Hypothalamus (tissue), 51 donors: Measurements from ENCODE around the gene CENPF.

Experiments
- DNase-seq, 51 donors: peaks; one replicate each; lab custom pipeline; 2025; lab: John Stamatoyannopoulos, UW

The CENPF gene

DNA sequence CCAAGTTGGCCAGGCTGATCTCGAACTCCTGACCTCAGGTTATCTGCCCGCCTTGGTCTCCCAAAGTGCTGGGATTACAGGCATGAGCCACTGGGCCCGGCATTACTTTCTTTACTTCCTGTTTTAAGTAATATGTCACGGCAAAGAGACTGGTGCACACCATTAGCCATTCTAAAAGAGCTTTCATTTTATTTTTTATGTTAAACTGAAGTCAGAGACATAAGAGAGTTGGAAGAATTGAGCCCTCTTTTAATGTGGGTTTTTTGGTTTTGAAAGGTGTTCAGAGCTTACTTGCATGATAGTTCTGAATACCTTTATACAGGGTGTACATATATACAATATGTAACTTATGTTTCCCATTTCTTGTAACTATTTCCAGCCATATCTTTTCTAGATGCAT is 14.3 kb downstream of the CENPF start:
- DNase-seq, result no peak

DNA sequence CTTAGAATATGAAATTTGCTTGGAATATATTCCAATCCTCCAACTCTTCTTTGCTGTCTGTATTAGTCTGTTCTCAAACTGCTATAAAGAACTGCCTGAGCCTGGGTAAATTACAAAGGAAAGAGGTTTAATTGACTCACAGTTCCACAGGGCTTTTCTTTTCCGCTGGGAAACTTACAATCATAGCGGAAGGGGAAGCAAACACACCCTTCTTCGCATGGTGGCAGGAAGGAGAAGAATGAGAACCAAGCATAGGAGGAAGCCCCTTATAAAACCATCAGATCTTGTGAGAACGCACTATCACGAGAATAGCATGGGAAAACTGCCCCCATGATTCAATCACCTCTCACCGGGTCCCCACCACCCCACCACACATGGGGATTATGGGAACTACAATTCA is 14.8 kb downstream of the CENPF start:
- DNase-seq, result no peak

DNA sequence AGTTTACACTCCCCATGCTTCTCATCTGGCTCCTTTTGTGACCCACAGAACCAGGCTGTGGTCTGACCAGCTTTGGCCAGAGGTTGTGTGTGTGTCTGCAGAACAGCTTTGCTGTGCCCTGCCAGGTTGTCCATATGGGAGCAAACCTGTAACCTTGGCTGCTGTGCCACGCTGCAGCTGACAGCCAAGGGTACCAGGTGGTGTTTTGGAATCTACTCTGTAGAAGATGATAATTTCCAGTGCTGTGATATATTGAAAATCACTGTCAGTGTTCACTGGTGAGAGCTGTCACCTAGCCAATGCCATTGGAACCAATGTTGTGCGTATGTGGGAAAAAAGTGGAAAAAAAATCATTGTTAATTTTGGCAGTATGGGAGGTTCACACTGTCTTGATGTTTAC is 18.2 kb downstream of the CENPF start:
- no peak for DNase-seq

DNA sequence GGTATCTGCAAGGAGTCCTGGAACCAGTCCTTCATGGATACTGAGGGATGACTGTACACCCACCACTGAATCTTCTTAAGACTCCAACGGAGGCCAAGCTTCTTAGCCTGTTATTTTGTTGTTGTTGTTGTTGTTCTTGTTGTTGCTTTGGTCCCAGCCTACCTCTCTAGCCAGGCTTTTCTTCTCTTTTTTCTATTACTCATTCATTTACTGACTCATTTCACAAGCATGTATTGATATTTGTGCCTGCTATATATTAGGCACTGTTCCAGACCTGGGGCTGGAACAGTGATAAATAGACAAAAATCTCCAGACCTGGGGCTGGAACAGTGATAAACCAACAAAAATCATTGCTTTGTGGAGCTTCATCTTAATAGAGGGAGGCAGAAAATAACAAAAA is 20.4 kb downstream of the CENPF start:
- no peak for DNase-seq

DNA sequence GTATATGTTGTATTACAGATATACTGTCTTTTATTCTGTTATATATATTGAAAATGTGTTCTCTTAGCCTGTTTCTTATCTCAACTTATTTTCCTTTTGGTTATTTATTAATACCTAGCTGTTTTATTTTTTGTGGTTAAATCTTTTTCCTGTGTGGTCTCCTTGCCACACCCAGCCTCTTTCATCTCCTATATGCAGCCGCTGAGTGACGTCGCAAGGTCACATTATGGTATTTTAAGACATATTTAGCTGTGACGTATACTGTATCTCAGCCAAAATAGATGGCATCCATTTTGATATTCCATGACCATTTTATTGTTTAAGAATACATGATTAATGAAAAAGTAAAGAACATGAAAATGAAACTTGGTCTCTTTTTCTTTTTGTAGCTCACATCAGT is 29.1 kb downstream of the CENPF start:
- DNase-seq, result no peak

DNA sequence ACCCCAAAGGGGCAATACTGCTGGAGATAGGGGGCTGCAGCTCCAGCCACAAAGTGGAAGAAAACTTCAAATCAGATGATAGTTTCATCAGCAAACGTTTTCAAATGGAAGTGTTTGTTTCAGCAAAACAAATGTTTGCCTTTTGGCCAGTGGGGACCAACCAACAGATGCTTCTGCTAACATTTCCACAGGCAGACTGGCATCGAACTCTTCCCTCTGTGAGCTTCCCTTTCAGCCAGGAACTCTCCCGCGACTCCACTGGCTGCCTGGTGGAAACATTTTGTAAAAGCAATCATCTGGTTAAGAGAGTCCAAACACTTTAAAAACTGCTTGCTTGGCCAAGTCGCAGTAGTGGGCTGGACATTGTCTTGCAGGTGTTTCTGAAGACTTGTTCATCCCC is 30.7 kb downstream of the CENPF start:
- no peak for DNase-seq

DNA sequence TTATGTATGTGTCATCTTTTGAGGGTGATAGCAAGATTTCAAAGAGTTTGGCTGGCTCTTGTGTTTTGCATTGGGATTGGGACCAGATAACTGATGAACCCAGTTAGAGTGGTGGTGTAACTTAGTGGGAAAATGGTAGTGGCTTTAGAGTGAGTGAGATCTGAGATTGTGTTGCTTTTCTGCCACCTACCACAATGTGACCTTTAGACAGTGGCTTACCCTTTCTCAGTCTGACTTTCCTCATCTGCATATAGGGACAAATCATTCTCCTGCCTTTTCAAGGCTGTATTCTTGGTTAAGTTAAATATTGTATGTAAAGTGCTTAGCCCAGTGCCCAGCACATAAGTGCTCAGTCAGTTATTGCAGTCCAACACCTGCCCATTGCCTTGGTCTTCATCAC is 31.3 kb downstream of the CENPF start:
- no peak for DNase-seq

DNA sequence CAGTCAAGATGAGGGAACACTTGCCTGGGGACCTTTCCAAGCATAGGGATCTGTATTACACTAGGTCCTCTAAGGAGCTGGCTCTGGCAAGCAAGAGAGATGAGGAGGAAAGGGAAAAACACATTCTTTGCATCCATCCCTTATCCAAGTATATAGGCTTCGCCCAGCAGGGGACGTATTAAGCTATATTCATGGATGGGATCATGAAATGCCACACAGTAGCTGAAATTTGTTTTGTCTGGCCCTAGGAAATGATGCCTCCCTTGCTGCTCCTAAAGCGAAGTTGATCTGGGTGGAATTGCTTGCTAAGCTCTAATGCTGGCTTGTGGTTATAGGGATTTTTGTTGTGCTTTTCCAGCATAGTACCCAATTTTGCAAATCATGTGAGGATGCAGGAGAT is 32.1 kb downstream of the CENPF start:
- no peak for DNase-seq

DNA sequence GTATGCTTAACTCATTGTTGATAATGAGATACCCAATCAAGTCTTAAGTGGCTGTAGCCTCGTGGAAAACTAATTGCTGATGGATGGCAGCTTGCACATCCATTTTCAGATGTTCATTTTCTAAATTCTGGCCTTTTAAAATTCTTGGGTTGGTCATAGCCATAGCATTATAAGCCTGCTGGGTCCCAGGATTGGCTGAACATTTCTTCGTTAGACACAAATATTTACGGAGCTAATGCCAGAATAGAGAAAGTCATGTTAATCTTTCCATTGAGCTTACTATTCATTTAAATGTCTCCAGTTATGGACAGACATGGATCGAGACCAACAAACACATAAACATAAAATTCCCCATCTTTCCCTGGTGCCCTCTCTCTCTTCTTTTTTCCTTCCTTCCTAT is 32.5 kb downstream of the CENPF start:
- DNase-seq, result no peak

DNA sequence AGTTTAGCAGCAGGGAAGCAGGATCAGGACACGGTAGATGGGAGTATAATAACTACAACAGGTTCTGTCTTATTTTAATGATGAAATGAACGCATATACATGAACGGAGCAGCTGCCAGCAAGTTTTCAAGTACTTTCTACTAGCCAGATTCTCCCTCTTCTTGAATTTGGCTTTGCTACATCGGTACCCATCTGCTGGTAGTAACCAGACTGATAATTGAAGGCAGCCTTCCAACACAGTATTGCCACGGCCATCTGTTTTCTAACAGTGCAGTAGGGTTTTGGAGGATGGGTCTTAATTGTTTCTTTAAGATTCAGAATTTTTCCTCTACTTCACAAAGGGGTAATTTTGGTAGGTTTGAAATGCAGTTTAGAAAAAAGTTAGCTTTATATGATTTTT is 33.4 kb downstream of the CENPF start:
- DNase-seq, result no peak

DNA sequence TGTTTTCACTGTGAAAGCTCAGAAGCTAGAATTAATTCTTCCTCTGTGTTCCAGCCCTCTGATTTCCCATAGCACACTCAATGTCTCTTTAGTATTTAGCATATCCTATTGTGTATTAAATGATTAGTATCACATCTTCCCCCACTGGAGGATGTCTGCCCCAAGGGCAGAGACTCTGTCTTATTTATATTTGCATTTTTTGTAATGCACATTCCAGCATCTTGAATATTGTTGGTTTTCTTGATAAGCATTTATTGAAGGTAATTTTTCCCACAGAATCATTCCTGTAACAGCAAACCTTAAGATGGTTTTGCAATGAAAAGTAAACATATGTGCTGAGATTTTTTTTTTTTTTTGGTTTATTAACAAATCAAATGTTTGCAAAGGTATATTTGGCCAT is 34.1 kb downstream of the CENPF start:
- no peak for DNase-seq

DNA sequence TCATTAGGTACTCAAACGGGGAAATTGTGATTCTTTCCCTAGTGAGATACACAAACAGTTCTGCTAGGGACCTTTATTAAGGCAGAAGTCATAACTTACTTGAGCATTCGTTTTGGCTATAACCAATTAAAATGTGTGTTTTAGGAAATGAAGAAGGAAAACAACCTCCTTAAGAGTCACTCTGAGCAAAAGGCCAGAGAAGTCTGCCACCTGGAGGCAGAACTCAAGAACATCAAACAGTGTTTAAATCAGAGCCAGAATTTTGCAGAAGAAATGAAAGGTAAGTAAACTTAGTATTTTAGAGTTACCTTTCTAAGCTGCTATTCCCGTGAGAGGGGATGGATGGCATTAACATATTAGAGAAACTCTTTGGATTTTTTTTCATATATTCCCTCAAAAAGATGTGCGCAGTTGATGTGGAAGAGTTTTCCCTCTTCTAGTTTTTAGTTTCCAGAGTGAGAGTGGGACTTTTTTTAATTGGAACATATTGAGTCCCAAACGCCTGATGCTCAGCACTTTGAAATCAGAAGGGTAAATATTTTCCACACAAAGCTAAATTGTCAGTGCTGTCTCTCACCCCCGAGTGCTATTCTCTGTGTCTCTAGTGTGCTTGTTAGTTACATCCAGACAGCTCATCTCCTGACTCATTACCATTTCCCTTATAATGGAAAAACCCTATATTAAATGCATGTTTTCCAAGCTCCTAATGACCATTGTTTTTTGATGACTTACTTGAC is 34.9 kb downstream of the CENPF start:
- peak in 7 of 51 donors; percentile 0 to 27 (median 8) for DNase-seq

DNA sequence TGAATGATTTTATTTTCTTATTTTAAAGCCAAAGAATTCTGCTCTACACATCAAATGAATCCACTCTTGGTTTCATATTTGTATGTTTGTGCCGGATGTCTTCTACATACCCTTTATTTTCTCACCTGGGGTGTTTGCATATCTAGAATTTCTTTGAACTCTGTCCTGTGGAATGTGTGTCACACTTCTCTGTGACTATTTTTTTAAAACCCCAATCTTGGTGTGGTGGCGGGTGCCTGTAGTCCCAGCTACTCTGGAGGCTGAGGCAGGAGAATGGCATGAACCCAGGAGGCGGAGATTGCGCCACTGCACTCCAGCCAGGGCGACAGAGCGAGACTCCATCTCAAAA is 35.4 kb downstream of the CENPF start:
- DNase-seq, result no peak

DNA sequence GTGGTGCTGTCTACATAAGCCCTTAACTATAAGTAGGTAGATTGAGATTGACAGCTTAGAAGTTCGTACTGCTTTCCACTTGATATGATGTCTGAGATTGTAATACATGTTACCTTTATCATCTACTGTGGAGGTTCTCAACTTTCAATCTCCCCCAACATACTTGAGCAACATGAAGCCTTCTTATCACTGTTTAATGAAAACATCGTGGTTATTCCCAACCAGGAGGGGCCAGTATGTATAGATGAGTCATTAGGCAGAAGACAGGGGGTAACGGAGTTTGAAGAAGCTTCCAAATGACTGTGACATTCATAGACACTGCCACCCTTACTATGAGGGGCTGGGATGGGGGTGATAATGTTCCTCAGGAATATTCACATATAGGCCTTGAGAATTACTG is 36.0 kb downstream of the CENPF start:
- no peak for DNase-seq

DNA sequence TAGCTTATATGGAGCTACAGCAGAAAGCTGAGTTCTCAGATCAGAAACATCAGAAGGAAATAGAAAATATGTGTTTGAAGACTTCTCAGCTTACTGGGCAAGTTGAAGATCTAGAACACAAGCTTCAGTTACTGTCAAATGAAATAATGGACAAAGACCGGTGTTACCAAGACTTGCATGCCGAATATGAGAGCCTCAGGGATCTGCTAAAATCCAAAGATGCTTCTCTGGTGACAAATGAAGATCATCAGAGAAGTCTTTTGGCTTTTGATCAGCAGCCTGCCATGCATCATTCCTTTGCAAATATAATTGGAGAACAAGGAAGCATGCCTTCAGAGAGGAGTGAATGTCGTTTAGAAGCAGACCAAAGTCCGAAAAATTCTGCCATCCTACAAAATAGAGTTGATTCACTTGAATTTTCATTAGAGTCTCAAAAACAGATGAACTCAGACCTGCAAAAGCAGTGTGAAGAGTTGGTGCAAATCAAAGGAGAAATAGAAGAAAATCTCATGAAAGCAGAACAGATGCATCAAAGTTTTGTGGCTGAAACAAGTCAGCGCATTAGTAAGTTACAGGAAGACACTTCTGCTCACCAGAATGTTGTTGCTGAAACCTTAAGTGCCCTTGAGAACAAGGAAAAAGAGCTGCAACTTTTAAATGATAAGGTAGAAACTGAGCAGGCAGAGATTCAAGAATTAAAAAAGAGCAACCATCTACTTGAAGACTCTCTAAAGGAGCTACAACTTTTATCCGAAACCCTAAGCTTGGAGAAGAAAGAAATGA is 37.6 kb downstream of the CENPF start:
- no peak for DNase-seq

DNA sequence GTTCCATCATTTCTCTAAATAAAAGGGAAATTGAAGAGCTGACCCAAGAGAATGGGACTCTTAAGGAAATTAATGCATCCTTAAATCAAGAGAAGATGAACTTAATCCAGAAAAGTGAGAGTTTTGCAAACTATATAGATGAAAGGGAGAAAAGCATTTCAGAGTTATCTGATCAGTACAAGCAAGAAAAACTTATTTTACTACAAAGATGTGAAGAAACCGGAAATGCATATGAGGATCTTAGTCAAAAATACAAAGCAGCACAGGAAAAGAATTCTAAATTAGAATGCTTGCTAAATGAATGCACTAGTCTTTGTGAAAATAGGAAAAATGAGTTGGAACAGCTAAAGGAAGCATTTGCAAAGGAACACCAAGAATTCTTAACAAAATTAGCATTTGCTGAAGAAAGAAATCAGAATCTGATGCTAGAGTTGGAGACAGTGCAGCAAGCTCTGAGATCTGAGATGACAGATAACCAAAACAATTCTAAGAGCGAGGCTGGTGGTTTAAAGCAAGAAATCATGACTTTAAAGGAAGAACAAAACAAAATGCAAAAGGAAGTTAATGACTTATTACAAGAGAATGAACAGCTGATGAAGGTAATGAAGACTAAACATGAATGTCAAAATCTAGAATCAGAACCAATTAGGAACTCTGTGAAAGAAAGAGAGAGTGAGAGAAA is 38.4 kb downstream of the CENPF start:
- DNase-seq, result no peak

DNA sequence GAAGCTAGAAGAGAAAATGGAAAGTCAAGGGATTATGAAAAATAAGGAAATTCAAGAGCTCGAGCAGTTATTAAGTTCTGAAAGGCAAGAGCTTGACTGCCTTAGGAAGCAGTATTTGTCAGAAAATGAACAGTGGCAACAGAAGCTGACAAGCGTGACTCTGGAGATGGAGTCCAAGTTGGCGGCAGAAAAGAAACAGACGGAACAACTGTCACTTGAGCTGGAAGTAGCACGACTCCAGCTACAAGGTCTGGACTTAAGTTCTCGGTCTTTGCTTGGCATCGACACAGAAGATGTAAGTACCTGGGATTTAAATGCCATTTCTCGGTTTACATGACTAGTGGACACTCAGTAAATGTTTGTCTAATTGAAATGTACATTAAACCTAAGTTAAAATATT is 40.0 kb downstream of the CENPF start:
- no peak for DNase-seq

DNA sequence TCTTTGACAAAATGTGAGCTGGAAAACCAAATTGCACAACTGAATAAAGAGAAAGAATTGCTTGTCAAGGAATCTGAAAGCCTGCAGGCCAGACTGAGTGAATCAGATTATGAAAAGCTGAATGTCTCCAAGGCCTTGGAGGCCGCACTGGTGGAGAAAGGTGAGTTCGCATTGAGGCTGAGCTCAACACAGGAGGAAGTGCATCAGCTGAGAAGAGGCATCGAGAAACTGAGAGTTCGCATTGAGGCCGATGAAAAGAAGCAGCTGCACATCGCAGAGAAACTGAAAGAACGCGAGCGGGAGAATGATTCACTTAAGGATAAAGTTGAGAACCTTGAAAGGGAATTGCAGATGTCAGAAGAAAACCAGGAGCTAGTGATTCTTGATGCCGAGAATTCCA is 42.7 kb downstream of the CENPF start:
- no peak for DNase-seq

DNA sequence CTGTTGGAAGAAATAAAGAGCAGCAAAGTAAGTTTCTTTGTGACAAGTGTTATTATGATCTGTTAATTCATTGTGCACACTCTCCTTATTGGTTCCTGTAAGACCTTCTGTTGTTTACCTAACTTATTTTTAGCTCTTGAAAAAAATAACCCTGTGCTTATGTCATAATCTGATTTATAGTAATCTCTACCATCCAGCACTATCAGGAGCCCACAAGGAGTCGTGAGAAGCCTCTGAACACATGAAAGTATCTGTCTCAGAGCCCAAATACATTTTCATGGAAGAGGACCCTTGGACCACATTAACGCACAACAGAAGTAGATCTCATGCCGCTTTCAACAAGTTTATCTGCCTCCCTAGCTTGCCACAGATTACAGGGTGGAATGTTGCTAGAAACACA is 45.8 kb downstream of the CENPF start:
- no peak for DNase-seq

DNA sequence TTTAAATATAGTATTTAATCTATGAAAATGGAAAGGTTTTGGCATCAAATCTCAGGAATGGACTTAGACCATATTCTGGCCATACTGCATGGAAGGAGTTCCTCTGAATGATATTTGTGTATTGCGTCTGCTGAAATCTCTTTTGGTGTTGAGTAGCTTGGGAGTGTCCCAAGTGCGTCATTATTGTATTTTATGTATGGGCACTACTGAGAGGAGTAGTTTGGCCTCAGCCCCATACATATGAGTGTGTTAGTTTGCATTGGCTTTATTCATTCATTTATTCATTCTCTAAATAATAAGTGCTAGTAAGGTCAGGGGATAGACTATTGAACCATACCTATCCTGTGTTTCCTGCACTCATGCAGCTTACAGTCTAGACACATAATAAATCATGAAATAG is 46.6 kb downstream of the CENPF start:
- DNase-seq, result no peak

DNA sequence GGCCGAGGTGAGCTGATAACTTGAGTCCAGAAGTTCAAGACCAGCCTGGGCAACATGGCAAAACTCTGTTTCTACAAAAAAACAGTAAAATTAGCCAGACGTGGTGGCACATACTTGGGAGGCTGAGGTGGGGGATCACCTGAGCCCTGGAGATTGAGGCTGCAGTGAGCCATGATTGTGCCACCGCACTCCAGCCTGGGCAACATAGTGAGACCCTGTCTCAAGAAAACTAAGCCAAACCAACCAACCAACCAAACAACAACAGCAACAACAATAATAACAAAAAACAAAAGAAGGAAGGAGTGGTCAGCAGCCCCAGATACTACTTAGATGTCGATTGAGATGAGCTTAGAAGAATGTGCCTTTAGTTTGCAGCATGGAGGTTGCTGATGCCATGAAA is 47.7 kb downstream of the CENPF start:
- DNase-seq, result no peak

DNA sequence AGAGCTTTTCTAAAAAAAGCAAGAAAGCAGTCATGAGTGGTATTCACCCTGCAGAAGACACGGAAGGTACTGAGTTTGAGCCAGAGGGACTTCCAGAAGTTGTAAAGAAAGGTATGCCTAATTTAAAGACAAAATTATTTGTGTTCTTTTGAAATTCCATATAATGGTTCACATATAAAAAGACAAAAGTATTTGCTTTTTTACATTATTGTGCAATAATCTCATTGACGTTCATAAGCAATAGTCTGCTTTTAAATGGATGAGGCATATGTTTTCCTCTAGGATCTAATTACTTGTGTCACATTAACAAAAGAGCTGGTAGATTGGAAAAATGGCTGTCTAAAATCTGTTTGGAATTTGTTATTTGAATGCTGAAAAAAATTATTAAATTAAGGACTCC is 54.3 kb downstream of the CENPF start:
- no peak for DNase-seq
